Ectodermal cell (in vitro differentiated cells): ENCODE results near the gene TGM1.

ENCODE experiments used
- H3K27ac ChIP-seq: 2 replicates; pipeline ENCODE4 v1.7.0; 2013; ENCODE audit warnings: mild to moderate bottlenecking, low read depth, low read length; ENCODE audit not compliant: insufficient read depth, poor library complexity, severe bottlenecking
- H3K27me3 ChIP-seq: 2 replicates; pipeline ENCODE4 v1.7.0; 2013; ENCODE audit warnings: mild to moderate bottlenecking, low read length; ENCODE audit not compliant: insufficient read depth, control insufficient read depth, poor library complexity, severe bottlenecking
- H3K36me3 ChIP-seq: one replicate; pipeline ENCODE4 v1.7.0; 2013; ENCODE audit warnings: low read length; ENCODE audit not compliant: control insufficient read depth, insufficient read depth
- H3K4me1 ChIP-seq: one replicate; pipeline ENCODE4 v1.7.0; 2013; ENCODE audit warnings: low read length; ENCODE audit not compliant: control insufficient read depth, insufficient read depth
- H3K4me3 ChIP-seq: 2 replicates; pipeline ENCODE4 v1.7.0; 2013; ENCODE audit warnings: low read depth, low read length, control low read depth; ENCODE audit not compliant: insufficient read depth
- H3K9me3 ChIP-seq: 2 replicates; pipeline ENCODE4 v1.7.0; 2013; ENCODE audit warnings: mild to moderate bottlenecking, low read length, moderate library complexity; ENCODE audit not compliant: control insufficient read depth
- WGBS, 2 experiments: methylation state at CpG; one replicate each; pipeline ENCODE4 v1.1.7; 2013; ENCODE audit warnings: missing lambda C conversion rate in 2 of 2; 5-methylcytosine and 5-hydroxymethylcytosine counted together

TGM1 gene

GRCh38 chr14:24279301-24280186 lies 16.6 kb upstream of the TGM1 start:
- H3K27ac ChIP-seq = no peak overlapping the region
- 89 to 90% methylated on average over 11 of the region's 11 CpGs for WGBS, 2 experiments

GRCh38 chr14:24278424-24278823 lies 15.4 kb upstream of the TGM1 start:
- H3K9me3 ChIP-seq = no peaks in the 10 kb centered on the region
- no peaks in the 10 kb centered on the region for H3K27me3 ChIP-seq
- 95% methylated on average over 5 of the region's 5 CpGs for WGBS, 2 experiments
- H3K4me3 ChIP-seq = no peak overlapping the region
- no peak overlapping the region for H3K27ac ChIP-seq
- H3K36me3 ChIP-seq = no peaks in the 10 kb centered on the region
- no peaks in the 10 kb centered on the region for H3K4me1 ChIP-seq

More at GRCh38 chr14:24279301-24280186, 16.6 kb upstream of the TGM1 start:
- Histone ChIP-seq H3K9me3 (no peaks in the 10 kb centered on the region), H3K36me3 (no peaks in the 10 kb centered on the region), H3K4me1 (no peaks in the 10 kb centered on the region), H3K4me3 (no peak overlapping the region), H3K27me3 (no peaks in the 10 kb centered on the region)

GRCh38 chr14:24277606-24278321 lies 14.8 kb upstream of the TGM1 start:
- Histone ChIP-seq H3K27ac (no peak overlapping the region), H3K4me3 (no peak overlapping the region), H3K9me3 (no peaks in the 10 kb centered on the region), H3K4me1 (no peaks in the 10 kb centered on the region), H3K27me3 (no peaks in the 10 kb centered on the region), H3K36me3 (no peaks in the 10 kb centered on the region)
- 92 to 95% methylated on average over 11 of the region's 11 CpGs for WGBS, 2 experiments

DNA sequence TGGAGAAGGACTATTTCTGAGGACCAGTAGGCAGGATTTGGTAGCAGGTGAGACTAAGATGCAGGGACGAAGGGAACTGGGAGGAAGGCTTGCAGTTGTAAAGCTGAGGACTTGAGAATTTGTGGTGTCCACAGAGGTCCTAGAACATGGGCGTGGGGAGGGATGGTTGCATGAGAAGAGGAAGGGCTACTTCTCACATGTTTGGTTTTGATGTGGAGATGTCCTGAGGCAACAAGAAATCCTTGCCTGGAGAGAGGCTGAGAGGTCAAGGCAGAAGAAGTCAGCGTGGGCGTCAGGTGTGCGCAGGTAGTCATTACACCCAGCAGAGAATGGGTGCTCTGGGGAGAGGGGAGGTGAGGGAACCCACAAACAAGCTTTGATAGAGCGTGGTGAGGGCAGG lies 14.1 kb upstream of the TGM1 start:
- no peak overlapping the region for H3K27ac ChIP-seq
- 93 to 95% methylated on average over 6 of the region's 6 CpGs for WGBS, 2 experiments
- H3K27me3 ChIP-seq = no peaks in the 10 kb centered on the region
- no peak overlapping the region for H3K4me3 ChIP-seq
- no peaks in the 10 kb centered on the region for H3K4me1 ChIP-seq
- H3K36me3 ChIP-seq = no peaks in the 10 kb centered on the region
- H3K9me3 ChIP-seq = no peaks in the 10 kb centered on the region

DNA sequence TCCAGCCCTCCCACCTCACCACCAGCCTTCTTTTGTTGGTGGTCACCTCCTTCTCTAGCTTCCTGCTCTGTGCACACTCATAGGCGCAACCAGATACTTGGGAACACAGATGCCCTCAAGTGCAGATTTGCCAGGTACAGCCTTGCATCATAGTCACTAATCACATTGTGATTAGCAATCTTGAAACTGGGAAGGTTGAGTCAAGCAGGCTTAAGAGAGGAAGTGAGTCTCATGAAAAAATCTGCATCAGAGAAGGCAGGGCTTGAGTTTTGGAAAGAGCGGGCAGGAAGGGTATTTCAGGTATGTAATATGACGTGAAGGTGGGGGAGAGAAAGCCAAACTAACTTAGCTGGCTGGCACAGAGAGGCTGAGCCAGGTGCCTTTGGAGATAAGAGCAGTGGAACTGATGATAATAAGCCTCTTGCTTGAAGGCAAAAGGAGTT lies 11.1 kb upstream of the TGM1 start:
- no peaks in the 10 kb centered on the region for H3K4me1 ChIP-seq
- no peaks in the 10 kb centered on the region for H3K9me3 ChIP-seq
- no peaks in the 10 kb centered on the region for H3K27me3 ChIP-seq
- WGBS, 2 experiments = 92 to 93% methylated on average over 3 of the region's 3 CpGs
- H3K4me3 ChIP-seq = no peak overlapping the region
- H3K27ac ChIP-seq = no peak overlapping the region
- no peaks in the 10 kb centered on the region for H3K36me3 ChIP-seq

DNA sequence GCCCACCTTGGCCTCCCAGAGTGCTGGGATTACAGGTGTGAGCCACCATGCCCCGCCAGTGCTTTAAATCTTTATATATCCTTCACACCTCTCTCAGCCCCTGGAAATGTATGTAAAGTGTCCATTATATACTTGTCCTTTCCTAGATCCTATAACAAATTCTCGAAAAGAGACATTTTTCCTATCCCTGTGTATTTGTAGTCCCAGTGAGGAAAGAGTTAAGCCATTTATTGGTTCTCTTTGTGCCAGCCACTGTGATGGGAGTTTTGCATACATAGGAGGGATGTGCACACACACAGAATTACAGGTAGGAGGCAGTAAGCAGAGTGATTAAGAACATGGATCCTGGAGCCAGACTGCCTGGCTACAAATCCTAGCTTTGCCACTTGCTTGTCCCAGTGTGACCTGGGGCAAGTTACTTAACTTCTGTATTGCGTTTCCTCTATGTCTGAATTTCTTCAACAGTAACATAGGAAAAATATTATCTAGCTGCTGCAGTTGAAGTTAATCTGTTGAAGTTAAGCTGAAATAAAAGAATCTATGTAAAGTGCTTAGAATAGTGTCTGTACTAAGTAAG lies 10.5 kb upstream of the TGM1 start:
- Histone ChIP-seq H3K27ac (no peak overlapping the region), H3K4me3 (no peak overlapping the region), H3K9me3 (no peaks in the 10 kb centered on the region), H3K36me3 (no peaks in the 10 kb centered on the region), H3K27me3 (no peaks in the 10 kb centered on the region), H3K4me1 (no peaks in the 10 kb centered on the region)
- 92 to 95% methylated on average over 2 to 3 of the region's 3 CpGs for WGBS, 2 experiments

GRCh38 chr14:24272467-24272866 lies 9.5 kb upstream of the TGM1 start:
- 90 to 96% methylated on average over 2 of the region's 2 CpGs for WGBS, 2 experiments
- Histone ChIP-seq H3K4me1 (no peaks in the 10 kb centered on the region), H3K27ac (no peak overlapping the region), H3K4me3 (no peak overlapping the region), H3K36me3 (no peaks in the 10 kb centered on the region), H3K27me3 (no peaks in the 10 kb centered on the region), H3K9me3 (no peaks in the 10 kb centered on the region)

DNA sequence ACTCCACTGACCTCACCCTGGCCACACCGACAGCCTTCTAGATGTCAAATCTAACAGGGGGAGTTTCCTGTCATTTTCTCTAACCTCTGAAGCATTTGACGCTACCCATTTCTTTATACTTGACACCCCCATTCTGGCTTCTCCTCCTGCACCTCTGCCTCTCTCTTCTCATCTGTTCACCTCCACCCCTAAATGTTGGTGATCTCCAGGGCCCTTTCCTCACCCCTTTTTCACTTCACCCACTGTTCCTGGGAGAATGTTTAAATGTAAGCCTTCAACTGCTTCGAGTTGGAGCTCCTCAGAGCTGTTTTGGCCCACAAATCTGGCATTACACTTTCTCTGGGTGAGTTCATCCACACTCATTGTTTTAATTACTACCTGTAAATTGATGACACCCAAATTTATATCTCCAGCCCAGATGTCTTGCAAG lies 8.9 kb upstream of the TGM1 start:
- no peak overlapping the region for H3K27ac ChIP-seq
- WGBS, 2 experiments = 27 to 28% methylated on average over 3 of the region's 3 CpGs
- H3K36me3 ChIP-seq = no peaks in the 10 kb centered on the region
- H3K4me3 ChIP-seq = peak overlapping the region; percentile 70
- no peaks in the 10 kb centered on the region for H3K4me1 ChIP-seq
- no peaks in the 10 kb centered on the region for H3K9me3 ChIP-seq
- no peaks in the 10 kb centered on the region for H3K27me3 ChIP-seq

- H3K36me3 ChIP-seq = no peaks in the 10 kb centered on the region
- H3K27ac ChIP-seq = peak within 1 kb of the TSS; percentile 81
- WGBS, 2 experiments = 0 to 1% methylated on average over 61 of the region's 61 CpGs
- H3K9me3 ChIP-seq = no peaks in the 10 kb centered on the region
- no peaks in the 10 kb centered on the region for H3K4me1 ChIP-seq
- H3K27me3 ChIP-seq = no peaks in the 10 kb centered on the region
- H3K4me3 ChIP-seq = peak within 1 kb of the TSS; percentile 70
These were observed 8.3 kb upstream of the TGM1 start, which contains the start of gene RABGGTA for GRCh38 chr14:24271134-24271833. TSS of gene RABGGTA (minus strand) at chr14:24271597. CDS start at chr14:24271115, 482 bp downstream.
